SKM-1 treated with dmso at 0.1 percent for 144 hours (cell line): ENCODE data around the gene SPATA16.
"Not testable (repeated sequence)": the region's sequence is repeated elsewhere in the genome, so short reads cannot be mapped to it uniquely, and the experiment has no call there.

Experiments used
- DNase-seq: peaks from one replicate; lab custom pipeline; 2025; ENCODE audit not compliant: unreplicated experiment; lab: John Stamatoyannopoulos, UW

SPATA16 gene

GRCh38 chr3:172892158-172892557 is 248.9 kb downstream of the SPATA16 start:
- no peak for DNase-seq

GRCh38 chr3:172885704-172886103 is 255.3 kb downstream of the SPATA16 start:
- DNase-seq = no peak

DNA sequence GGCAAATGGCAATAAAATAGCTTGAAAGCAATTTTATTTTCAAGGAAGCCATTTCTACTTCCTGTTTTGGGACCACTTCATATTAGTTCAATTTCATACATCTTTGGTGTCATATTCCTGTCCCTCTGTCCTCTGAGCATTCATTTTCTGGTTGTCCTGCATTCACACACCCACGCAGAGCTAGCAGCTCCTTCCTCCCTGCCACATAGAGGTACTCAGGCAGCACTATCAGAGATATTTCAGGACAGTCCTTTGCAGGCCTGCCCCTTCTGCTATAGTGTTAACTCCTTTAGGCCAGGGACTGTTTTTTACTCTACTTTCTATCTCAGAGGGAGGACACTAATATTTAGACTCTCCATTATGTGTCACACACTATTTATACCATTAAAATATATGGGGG is 258.5 kb downstream of the SPATA16 start:
- no peak for DNase-seq

DNA sequence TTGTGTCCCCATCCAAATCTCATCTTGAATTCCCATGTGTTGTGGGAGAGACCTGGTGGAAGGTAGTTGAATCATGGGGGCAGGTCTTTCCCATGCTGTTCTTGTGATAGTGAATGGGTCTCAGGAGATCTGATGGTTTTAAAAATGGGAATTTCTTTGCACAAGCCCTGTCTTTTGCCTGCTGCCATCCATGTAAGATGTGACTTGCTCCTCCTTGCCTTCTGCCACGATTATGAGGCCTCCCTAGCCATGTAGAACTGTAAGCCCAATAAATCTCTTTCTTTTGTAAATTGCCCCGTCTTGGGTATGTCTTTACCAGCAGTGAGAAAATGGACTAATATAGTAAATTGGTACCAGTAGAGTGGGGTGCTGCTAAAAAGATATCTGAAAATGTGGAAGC is 261.7 kb downstream of the SPATA16 start:
- DNase-seq = not testable (repeated sequence)

- DNase-seq = no peak
Observed at GRCh38 chr3:172877011-172877410, 264.0 kb downstream of the SPATA16 start.

GRCh38 chr3:172876297-172876696 is 264.7 kb downstream of the SPATA16 start:
- DNase-seq = no peak

DNA sequence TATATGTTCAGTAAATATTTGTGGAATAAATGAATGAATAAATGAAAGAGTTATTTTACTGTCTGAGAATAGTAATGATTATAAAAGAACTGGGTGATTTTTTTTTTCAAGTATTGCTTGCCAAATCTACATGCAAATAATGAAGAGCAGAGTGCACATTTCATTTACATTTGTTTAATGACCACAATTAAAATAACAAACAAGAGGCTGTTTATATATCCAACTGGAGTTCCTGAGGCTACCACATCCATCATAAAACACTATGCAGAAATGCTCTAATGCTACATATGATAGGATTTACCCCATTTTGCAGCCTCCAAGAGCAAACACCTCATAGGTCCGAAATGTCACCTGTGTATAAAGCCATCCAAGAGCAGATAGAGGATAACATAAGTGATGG is 266.0 kb downstream of the SPATA16 start:
- no peak for DNase-seq

- DNase-seq = no peak
Observed at GRCh38 chr3:172869784-172870518, 271.1 kb downstream of the SPATA16 start.

DNA sequence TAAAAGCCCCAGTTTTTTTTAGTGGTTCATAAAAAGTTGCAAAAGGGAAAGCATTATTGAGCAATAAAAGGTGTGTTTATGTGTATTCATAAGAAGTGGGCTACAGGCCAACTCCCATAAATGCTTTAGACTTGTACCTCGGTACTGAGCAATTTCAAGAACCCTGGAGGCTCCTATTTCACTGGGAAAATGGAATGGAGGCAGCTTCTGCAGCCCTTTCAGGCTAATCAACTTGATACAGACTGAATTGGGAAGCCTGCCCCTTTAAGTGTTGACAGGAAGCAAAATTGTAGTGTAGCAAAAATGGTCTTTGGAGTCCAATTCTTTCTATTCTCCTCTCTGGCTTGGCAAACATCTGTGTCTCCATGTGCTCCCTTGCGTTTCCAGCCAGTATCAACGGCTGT is 271.7 kb downstream of the SPATA16 start:
- DNase-seq = no peak

DNA sequence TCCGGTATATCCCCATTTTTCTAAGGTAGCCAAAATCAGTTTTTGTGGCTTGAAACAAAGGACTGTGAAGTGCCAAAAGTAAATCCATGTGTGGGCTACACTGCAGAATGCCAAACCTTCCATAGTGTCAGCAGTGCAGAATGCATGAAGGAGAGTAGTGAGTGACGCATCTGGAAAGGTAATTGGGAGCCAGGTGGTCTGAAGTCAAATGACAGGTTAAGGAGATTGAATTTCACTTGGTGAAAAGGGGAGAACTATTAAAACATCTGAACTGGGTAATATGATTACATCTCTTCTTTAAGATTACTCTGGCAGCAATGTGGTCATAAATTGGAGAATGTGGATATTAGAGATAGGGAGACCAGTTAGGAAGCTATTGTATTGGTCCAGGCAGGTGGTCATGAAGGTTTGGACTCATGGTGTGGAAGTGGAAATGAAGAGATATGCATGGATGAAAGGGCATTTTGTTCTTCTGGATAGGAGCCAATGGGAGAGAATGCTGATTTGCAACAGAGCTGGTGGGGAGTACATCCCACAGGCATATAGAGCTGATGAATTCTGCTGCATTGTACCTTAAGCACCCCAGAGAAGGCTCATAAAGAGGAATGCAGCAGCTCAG is 272.3 kb downstream of the SPATA16 start:
- DNase-seq = no peak

DNA sequence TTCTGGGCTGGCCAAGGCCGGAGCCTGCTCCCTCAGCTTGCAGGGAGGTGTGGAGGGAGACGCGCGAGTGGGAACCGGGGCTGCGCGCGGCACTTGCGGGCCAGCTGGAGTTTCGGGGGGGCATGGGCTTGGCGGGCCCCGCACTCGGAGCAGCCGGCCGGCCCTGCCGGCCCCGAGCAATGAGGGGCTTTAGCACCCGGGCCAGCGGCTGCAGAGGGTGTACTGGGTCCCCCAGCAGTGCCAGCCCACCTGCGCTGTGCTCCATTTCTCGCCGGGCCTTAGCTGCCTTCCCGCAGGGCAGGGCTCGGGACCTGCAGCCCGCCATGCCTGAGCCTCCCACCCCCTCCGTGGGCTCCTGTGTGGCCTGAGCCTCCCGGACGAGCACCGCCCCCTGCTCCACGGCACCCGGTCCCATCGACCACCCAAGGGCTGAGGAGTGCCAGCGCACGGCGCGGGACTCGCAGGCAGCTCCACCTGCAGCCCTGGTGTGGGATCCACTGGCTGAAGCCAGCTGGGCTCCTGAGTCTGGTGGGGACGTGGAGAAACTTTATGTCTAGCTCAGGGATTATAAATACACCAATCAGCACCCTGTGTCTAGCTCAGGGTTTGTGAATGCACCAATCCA is 274.2 kb downstream of the SPATA16 start:
- not testable (repeated sequence) for DNase-seq

- no peak for DNase-seq
Observed at GRCh38 chr3:172859041-172859440, 282.0 kb downstream of the SPATA16 start.

GRCh38 chr3:172856795-172857742 is 284.0 kb downstream of the SPATA16 start:
- DNase-seq = no peak

- no peak for DNase-seq
Observed at GRCh38 chr3:172855037-172855436, 286.0 kb downstream of the SPATA16 start.

DNA sequence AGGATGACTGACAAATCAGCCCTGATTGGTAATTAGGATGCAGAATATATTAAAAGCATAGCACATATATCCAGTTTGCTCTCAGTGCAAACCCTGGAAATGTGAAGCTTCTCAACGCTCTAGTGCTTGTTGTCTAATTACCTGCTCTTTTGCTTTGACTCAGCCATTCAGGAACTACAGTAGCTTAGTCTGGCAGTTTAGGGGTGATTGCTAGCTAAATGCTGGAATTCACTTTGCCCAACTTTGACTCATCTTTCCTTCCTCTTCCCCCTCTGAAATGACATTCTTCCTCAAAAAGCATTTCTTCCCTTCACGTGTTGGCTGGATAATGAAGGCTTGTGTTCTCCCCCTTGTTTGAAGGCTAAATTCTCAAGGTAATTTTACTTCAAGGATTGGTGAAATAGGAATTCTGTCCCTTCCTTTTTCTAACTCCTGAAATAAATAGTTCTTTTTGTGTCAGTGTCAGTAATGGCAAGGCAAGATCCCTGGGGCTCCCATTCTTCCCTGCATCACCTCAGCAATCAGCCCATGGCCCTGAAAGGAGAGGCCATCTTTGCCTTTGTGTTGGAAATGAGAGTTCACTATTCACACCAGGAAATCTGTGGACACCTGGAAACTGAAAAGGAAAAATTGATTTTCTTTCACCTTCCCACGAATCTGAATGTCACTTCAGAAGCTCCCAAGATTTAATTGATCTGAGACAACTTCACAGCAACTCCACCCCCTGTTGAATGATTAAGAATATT is 286.9 kb downstream of the SPATA16 start:
- no peak for DNase-seq

DNA sequence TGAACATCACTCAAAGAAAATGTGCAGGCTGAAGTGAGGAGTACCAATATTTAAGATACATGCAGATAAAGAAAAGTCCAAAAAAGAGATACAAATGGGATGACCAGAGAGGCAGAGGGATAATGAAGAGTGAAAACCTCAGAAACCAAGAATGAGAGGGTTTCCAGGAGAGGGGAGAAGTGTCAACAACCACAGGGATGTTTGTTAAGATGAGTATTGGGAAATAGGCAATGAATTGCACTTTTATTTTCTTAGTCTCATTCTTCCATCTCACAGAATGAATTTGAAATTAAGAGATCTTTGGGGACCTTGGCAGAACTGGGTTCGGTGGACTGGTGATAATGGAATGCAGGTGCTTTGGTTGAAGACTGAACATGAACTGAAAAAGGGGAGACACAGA is 288.0 kb downstream of the SPATA16 start:
- no peak for DNase-seq

DNA sequence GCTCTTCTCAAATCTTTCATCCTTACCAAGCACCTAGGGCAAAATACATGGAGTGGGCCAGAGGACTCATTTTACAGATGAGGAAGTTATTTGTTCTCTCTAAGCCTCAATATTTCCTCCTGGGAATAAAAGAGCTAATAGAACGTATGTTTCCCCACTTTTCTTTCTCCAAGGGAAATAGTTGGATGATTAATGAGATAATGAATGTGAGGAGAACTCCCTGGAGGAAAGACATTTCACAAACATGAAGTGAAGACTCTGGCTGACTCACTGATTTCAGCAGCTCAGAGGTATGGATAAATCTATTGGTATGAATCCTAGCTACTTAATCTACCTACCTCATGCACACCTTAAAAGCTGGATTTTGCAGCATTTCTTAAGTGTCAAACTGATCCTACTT is 292.1 kb downstream of the SPATA16 start:
- no peak for DNase-seq

DNA sequence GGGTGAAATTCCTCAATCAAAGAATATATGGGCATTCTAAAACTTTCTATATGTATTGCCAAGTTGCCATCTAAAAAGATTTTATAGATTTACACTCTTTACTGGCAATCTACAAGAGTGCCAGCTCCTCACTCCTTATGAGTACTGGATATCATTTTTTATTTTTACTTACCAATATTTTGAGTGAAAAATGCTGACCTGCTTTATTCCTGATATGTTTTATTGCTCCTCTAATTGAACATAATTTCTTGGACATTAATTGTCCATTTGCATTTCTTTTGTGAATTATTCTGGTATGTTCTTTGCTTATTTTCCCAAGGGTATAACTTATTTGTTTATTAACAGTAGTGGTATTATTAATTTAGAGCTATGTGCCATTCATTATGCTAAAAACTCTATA is 293.7 kb downstream of the SPATA16 start:
- DNase-seq = no peak

- no peak for DNase-seq
Observed at GRCh38 chr3:172846706-172847105, 294.3 kb downstream of the SPATA16 start.

GRCh38 chr3:172846103-172846561 is 294.9 kb downstream of the SPATA16 start:
- DNase-seq = peak; percentile 53
